KG1 (cell line): ENCODE data around the gene FREM2.

ENCODE experiments used
- DNase-seq: peaks from one replicate; lab custom pipeline; 2025; lab: John Stamatoyannopoulos, UW

FREM2 gene

GRCh38 chr13:38826182-38826813 is 139.4 kb downstream of the FREM2 start:
- no peak for DNase-seq

- DNase-seq: no peak
Measured at GRCh38 chr13:38830442-38831045, 143.7 kb downstream of the FREM2 start.

- DNase-seq: no peak
Measured at GRCh38 chr13:38844581-38844980, 157.7 kb downstream of the FREM2 start.

- DNase-seq: no peak
Measured at GRCh38 chr13:38848360-38848759, 161.5 kb downstream of the FREM2 start.

GRCh38 chr13:38849315-38849714 is 162.4 kb downstream of the FREM2 start:
- no peak for DNase-seq

- no peak for DNase-seq
Measured at GRCh38 chr13:38850868-38851626, 164.2 kb downstream of the FREM2 start.

- DNase-seq: no peak
Measured at GRCh38 chr13:38854226-38854625, 167.3 kb downstream of the FREM2 start.

GRCh38 chr13:38856065-38856464 is 169.2 kb downstream of the FREM2 start:
- DNase-seq: no peak

GRCh38 chr13:38862443-38862842 is 175.6 kb downstream of the FREM2 start:
- DNase-seq: no peak

GRCh38 chr13:38863536-38863935 is 176.7 kb downstream of the FREM2 start:
- DNase-seq: no peak

GRCh38 chr13:38866649-38867048 is 179.8 kb downstream of the FREM2 start:
- no peak for DNase-seq

- no peak for DNase-seq
Measured at GRCh38 chr13:38868399-38868798, 181.5 kb downstream of the FREM2 start.

- DNase-seq: no peak
Measured at GRCh38 chr13:38868870-38869269, 182.0 kb downstream of the FREM2 start.

GRCh38 chr13:38871275-38871674 is 184.4 kb downstream of the FREM2 start:
- no peak for DNase-seq

GRCh38 chr13:38872693-38873092 is 185.8 kb downstream of the FREM2 start:
- no peak for DNase-seq

- no peak for DNase-seq
Measured at GRCh38 chr13:38875186-38875875, 188.5 kb downstream of the FREM2 start.

- DNase-seq: no peak
Measured at GRCh38 chr13:38879278-38879677, 192.4 kb downstream of the FREM2 start.

- no peak for DNase-seq
Measured at GRCh38 chr13:38879786-38880185, 192.9 kb downstream of the FREM2 start.

GRCh38 chr13:38880397-38880796 is 193.5 kb downstream of the FREM2 start:
- DNase-seq: no peak

GRCh38 chr13:38883783-38884182 is 196.9 kb downstream of the FREM2 start:
- no peak for DNase-seq

- no peak for DNase-seq
Measured at GRCh38 chr13:38888309-38888708, 201.4 kb downstream of the FREM2 start.

- DNase-seq: no peak
Measured at GRCh38 chr13:38895075-38895474, 208.2 kb downstream of the FREM2 start.

- DNase-seq: no peak
Measured at GRCh38 chr13:38897521-38897920, 210.6 kb downstream of the FREM2 start.
